Erythroblast (primary cell): ENCODE data around the gene CIROP.

ENCODE experiments used
- GATA1 ChIP-seq: IDR thresholded peaks from 2 replicates; pipeline ENCODE4 v1.6.1; 2011; ENCODE audit warnings: low read depth, mild to moderate bottlenecking, control low read depth, low read length, moderate library complexity
- POLR2A ChIP-seq: IDR thresholded peaks from 2 replicates; pipeline ENCODE4 v1.6.1; 2011; ENCODE audit warnings: mild to moderate bottlenecking, low read length

DNA sequence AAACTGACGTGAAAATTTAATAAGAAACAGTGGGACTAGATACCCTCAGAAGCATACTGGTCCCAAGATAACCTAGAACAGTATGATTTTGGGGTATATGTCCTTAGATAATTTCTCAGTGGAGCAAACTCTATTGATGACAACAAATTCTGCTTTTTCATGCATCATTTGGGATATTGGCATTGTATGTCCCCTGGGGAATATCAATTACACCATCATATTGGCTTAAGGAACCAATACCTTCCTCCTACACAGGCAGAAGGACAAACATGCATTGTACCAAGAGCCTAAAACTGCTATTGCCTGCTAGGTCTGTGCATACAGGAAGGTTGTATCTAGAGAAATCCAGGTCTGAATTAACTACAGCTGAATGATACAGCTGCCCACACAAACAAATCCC lies 29.9 kb downstream of the CIROP start:
- TF ChIP-seq POLR2A (no peak), GATA1 (no peak)
